Activated T-cell treated with anti-CD3 and anti-CD28 coated beads, Interleukin-2, amount 50 U/mL, for 4 hours (primary cell): ENCODE measurements around the gene AK8. TPM values are rescaled to one million over a fixed set of nuclear protein-coding genes. Genes with fewer than 3 reads are reported as not detected.

Experiments
- ATAC-seq, 2 donors: fragments of 200-7000 bp; cut with Tn5 transposase; one replicate each; pipeline ENCODE4 v1.10.0; 2021
- DNase-seq: peaks from one replicate; pipeline ENCODE4 v3.0.0-alpha.2; 2020
- H3K27me3 Mint-ChIP-seq: one replicate; pipeline ENCODE4 v1.8.0; 2021; ENCODE audit warnings: low read depth, mixed read lengths
- H3K36me3 Mint-ChIP-seq: one replicate; pipeline ENCODE4 v1.8.0; 2022; ENCODE audit warnings: mixed read lengths; ENCODE audit not compliant: insufficient read depth
- H3K4me1 Mint-ChIP-seq: one replicate; pipeline ENCODE4 v1.8.0; 2021; ENCODE audit warnings: low read depth, mixed read lengths
- H3K4me3 Mint-ChIP-seq: one replicate; pipeline ENCODE4 v1.8.0; 2021; ENCODE audit warnings: mild to moderate bottlenecking, moderate library complexity, mixed read lengths
- H3K9me3 Mint-ChIP-seq: one replicate; pipeline ENCODE4 v1.8.0; 2021; ENCODE audit warnings: mixed read lengths
- total RNA-seq, 3 donors: library from RNA; stranded (reverse); gene quantifications; one replicate each; pipeline ENCODE4 v1.2.1, GENCODE V29; 2021

The AK8 gene
- total RNA-seq, 3 donors from 2014 or later: not detected

DNA sequence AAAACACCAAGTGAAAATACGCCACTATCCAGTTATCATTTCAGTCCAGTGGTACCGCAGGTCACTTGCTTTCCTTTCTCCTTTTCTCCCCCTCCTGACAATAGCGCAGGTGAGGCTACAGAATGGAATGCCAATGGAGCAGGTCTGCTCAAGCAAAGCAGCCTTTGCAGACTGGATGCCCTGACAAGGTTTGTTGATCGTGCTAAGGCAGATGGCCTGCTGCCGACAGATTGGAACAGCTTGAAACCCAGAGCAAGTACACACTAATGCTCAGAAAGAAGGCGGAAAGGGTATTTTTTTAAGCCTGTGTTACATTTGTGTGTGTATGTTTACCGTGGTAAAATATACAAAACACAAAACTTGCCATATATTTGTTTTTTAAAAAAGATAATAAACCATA, 20.0 kb upstream of the AK8 start:
- Mint-ChIP-seq H3K9me3 (no peaks in the 10 kb centered on the region), H3K4me1 (no peaks in the 10 kb centered on the region), H3K4me3 (no peak overlapping the region), H3K27me3 (no peaks in the 10 kb centered on the region), H3K36me3 (peaks cover 38% of the 10 kb centered on the region)
- DNase-seq: no peak
- no peak for ATAC-seq

DNA sequence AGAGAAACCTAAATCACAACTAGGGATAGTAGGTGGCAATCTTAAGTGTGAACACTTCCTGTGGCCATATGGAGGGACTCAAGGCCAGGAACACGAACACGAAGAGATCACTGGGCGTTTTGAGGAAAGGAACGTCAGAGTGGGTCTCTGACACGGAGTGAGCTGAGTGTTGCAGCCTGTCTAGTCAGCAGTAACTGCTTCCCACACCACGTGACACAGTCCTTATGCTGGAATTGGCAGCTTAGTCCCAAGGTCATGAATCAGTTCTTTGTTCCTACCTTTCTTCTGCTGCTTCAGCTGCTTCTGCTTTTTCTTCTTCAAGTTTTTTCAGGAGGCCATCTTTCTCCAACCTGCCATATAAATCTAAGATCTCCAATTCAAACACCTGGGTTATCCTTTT, 18.8 kb upstream of the AK8 start:
- H3K4me1 Mint-ChIP-seq: no peaks in the 10 kb centered on the region
- H3K36me3 Mint-ChIP-seq: peaks cover 38% of the 10 kb centered on the region
- ATAC-seq (no peak), DNase-seq (no peak)
- H3K27me3 Mint-ChIP-seq: no peaks in the 10 kb centered on the region
- H3K9me3 Mint-ChIP-seq: no peaks in the 10 kb centered on the region
- H3K4me3 Mint-ChIP-seq: no peak overlapping the region

GRCh38 chr9:132896264-132896663, 18.2 kb upstream of the AK8 start:
- H3K4me3 Mint-ChIP-seq: no peak overlapping the region

DNA sequence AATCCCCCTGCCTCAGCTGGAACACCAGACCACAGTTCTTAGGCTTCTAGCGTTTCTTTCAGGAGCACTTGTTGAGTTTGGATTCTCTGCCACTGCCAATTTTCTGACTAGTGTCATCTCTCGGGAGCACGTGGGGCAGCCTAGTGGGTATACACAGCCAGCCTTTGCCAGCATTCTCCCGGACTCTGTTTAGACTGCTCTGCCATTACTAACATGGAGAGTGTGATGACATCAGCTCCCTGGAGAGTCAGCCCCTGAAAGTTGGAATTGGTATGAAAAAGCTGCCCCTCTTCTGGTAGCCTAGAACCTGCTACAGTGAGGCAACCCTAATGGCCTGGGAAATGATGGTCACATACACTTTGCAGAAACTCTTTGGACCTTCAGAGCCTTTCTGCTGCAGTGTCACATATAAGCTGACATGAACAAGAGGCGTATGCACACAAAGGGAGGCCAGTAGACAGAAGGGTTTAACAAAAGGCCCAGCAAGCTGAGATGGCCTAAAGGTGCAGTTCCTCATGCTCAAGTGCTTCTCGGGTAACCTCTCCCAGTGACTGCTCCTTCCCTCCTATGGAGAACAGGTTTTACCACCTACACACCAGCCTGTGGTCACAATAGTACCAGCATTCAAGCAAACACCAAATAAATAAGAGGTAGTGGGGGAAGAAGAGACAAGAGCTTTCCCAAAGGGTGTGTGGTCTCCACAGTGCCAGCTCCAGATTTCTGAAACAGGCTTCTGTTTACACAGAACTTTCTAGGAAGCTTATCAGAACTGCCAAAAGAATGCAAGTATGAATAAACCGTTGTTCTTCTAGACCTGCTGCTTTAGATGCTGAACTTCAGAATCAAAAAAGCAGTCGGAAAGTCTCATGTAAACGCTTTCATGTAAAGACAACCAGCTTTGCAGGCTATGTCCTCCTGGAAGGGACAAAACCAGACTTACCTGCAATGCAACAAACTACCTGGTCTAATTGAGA, 17.1 kb upstream of the AK8 start:
- ATAC-seq: no peak
- DNase-seq: no peak
- Mint-ChIP-seq H3K4me1 (no peaks in the 10 kb centered on the region), H3K4me3 (no peak overlapping the region), H3K36me3 (peaks cover 29% of the 10 kb centered on the region), H3K9me3 (no peaks in the 10 kb centered on the region), H3K27me3 (no peaks in the 10 kb centered on the region)

More at GRCh38 chr9:132896264-132896663, 18.2 kb upstream of the AK8 start:
- ATAC-seq (no peak), DNase-seq (no peak)
- H3K9me3 Mint-ChIP-seq: no peaks in the 10 kb centered on the region
- H3K27me3 Mint-ChIP-seq: no peaks in the 10 kb centered on the region
- H3K36me3 Mint-ChIP-seq: peaks cover 38% of the 10 kb centered on the region
- no peaks in the 10 kb centered on the region for H3K4me1 Mint-ChIP-seq

DNA sequence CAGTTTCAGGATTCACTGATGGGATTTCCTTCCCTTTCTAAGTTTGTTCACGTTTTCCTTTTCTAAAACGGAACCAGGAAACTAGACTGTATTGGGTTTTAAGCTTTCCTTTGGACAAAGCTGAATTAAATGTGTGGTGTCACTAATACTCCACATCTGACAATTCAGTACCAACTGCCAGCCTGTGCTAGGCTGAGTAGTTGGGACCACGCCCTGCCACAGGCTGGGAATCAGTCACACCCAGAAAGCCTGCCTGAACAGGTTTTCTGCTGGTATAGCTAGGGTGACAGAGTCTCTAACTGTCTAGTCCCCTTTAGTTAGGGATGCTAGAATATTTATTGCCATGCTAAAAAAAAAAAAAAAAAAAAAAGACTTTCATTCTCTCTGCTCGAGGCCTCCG, 16.3 kb upstream of the AK8 start:
- no peak for DNase-seq
- peaks cover 29% of the 10 kb centered on the region for H3K36me3 Mint-ChIP-seq
- H3K4me1 Mint-ChIP-seq: no peaks in the 10 kb centered on the region
- no peak overlapping the region for H3K4me3 Mint-ChIP-seq
- H3K9me3 Mint-ChIP-seq: no peaks in the 10 kb centered on the region
- no peak for ATAC-seq
- H3K27me3 Mint-ChIP-seq: no peaks in the 10 kb centered on the region

GRCh38 chr9:132892400-132892799, 14.3 kb upstream of the AK8 start:
- no peak for ATAC-seq
- Mint-ChIP-seq H3K4me1 (peaks cover 4% of the 10 kb centered on the region), H3K9me3 (no peaks in the 10 kb centered on the region), H3K27me3 (no peaks in the 10 kb centered on the region), H3K4me3 (no peak overlapping the region), H3K36me3 (peaks cover 22% of the 10 kb centered on the region)
- DNase-seq: no peak

- no peak for DNase-seq
Measured at GRCh38 chr9:132888151-132888550, 10.1 kb upstream of the AK8 start.

GRCh38 chr9:132887181-132888120, 9.4 kb upstream of the AK8 start:
- ATAC-seq (no peak), DNase-seq (no peak)
- H3K9me3 Mint-ChIP-seq: no peaks in the 10 kb centered on the region
- H3K4me1 Mint-ChIP-seq: peaks cover 4% of the 10 kb centered on the region
- H3K27me3 Mint-ChIP-seq: no peaks in the 10 kb centered on the region
- no peak overlapping the region for H3K4me3 Mint-ChIP-seq
- H3K36me3 Mint-ChIP-seq: no peaks in the 10 kb centered on the region

More at GRCh38 chr9:132888151-132888550, 10.1 kb upstream of the AK8 start:
- no peaks in the 10 kb centered on the region for H3K36me3 Mint-ChIP-seq
- peaks cover 4% of the 10 kb centered on the region for H3K4me1 Mint-ChIP-seq
- no peaks in the 10 kb centered on the region for H3K27me3 Mint-ChIP-seq
- H3K4me3 Mint-ChIP-seq: no peak overlapping the region
- no peak for ATAC-seq
- no peaks in the 10 kb centered on the region for H3K9me3 Mint-ChIP-seq

DNA sequence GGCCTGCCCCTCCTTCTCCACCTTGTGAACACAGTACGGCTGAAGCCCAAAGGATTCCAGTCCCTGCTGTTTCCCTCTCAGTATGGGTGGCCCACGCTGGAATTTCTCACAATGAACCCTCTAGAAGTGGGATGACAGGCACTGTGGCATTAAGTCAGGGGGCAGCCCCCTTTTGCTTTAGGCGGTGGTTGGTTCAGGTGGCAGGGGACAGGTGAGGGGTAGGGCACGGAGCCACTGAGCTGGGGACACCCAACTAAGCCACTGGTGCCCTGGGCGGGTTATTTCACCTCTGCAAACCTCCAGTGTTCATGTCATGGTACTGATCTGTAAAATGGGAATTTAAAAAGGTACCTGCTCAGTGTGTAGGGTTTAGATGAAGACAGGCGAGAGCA, 8.2 kb upstream of the AK8 start:
- Mint-ChIP-seq H3K27me3 (no peaks in the 10 kb centered on the region), H3K36me3 (no peaks in the 10 kb centered on the region), H3K4me3 (no peak overlapping the region), H3K9me3 (no peaks in the 10 kb centered on the region), H3K4me1 (peaks cover 4% of the 10 kb centered on the region)
- ATAC-seq (no peak), DNase-seq (no peak)

DNA sequence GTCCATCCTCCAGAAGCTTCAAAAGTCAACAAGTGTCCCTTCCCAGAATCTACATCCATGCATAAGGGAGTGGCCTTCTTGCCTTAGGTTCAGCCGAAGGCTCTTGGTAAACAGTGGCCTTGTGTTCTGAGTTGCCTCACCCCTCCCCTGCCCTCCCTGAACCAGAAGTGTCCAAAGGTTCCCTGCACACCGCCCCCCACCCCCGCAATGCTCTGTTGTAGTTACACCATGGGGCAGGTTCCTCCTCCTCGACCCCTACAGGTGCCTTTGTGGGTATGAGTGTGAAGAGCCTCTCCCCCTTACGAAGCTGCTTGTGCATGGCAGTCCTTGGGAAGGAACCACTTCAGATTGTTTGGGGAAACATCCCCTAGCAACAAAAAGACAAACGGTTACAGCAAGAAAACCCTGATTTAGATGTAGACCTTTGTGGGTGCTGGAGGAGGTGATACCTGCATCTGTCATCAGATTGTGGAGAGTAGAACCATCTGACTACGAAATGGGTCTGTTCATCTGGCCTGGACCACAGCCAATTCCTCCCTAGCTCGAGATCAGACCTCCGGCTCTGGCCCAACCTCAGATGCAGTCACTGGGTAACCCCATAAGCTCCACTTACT, 7.7 kb upstream of the AK8 start:
- Mint-ChIP-seq H3K27me3 (no peaks in the 10 kb centered on the region), H3K4me1 (peaks cover 4% of the 10 kb centered on the region), H3K36me3 (no peaks in the 10 kb centered on the region), H3K4me3 (no peak overlapping the region), H3K9me3 (no peaks in the 10 kb centered on the region)
- no peak for DNase-seq
- ATAC-seq: no peak

GRCh38 chr9:132883349-132884294, 5.5 kb upstream of the AK8 start:
- H3K36me3 Mint-ChIP-seq: no peaks in the 10 kb centered on the region
- H3K27me3 Mint-ChIP-seq: no peaks in the 10 kb centered on the region
- H3K4me3 Mint-ChIP-seq: no peak overlapping the region
- no peak for ATAC-seq
- H3K9me3 Mint-ChIP-seq: no peaks in the 10 kb centered on the region
- peaks cover 8% of the 10 kb centered on the region for H3K4me1 Mint-ChIP-seq
- DNase-seq: no peak

DNA sequence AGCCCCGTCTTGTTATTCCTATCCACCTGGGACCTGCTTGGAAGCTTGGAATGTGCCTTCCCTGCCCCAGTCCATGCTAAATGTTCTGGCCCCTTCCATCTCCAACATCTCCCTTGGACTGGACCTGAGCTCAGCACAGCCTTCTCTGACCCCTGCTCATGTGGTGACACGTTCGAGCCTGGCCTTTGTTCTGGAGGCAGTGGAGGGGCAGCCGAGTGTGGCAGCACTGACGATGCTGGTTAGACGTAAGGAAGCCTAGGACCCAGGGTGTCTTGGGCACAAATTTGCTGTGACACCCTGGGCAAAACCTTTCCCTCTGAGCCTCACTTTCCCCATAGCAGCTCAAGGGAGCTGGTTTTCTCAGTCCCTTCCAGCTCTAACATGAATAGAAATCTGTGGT, 4.5 kb upstream of the AK8 start:
- Mint-ChIP-seq H3K9me3 (no peaks in the 10 kb centered on the region), H3K4me3 (no peak overlapping the region), H3K36me3 (no peaks in the 10 kb centered on the region), H3K27me3 (no peaks in the 10 kb centered on the region), H3K4me1 (peaks cover 7% of the 10 kb centered on the region)
- DNase-seq (no peak), ATAC-seq (no peak)

- no peak overlapping the region for H3K4me3 Mint-ChIP-seq
Measured at GRCh38 chr9:132881826-132882225, 3.7 kb upstream of the AK8 start.

More at GRCh38 chr9:132881826-132882225, 3.7 kb upstream of the AK8 start:
- peaks cover 9% of the 10 kb centered on the region for H3K4me1 Mint-ChIP-seq
- ATAC-seq (no peak), DNase-seq (no peak)
- H3K9me3 Mint-ChIP-seq: no peaks in the 10 kb centered on the region
- H3K27me3 Mint-ChIP-seq: no peaks in the 10 kb centered on the region
- no peaks in the 10 kb centered on the region for H3K36me3 Mint-ChIP-seq
